CMK (cell line): Measurements from ENCODE around the gene LEFTY1.
"Not testable (repeated sequence)": the region's sequence is repeated elsewhere in the genome, so short reads cannot be mapped to it uniquely, and the experiment has no call there.

ENCODE experiments used
- DNase-seq: peaks from one replicate; pipeline ENCODE4 v3.0.0-alpha.2; 2010; ENCODE audit warnings: low read depth

Gene LEFTY1

GRCh38 chr1:225887554-225888288 lies 1.2 kb downstream of the LEFTY1 start:
- not testable (repeated sequence) for DNase-seq

GRCh38 chr1:225887030-225887314 lies 2.0 kb downstream of the LEFTY1 start:
- DNase-seq = no peak

GRCh38 chr1:225886159-225887029 lies 2.6 kb downstream of the LEFTY1 start:
- no peak for DNase-seq

- no peak for DNase-seq
Measured at GRCh38 chr1:225885336-225885735, 3.6 kb downstream of the LEFTY1 start.

GRCh38 chr1:225883616-225884265 lies 5.2 kb downstream of the LEFTY1 start:
- no peak for DNase-seq

- DNase-seq = no peak
Measured at GRCh38 chr1:225882694-225883615, 6.0 kb downstream of the LEFTY1 start.

GRCh38 chr1:225881959-225882693 lies 6.8 kb downstream of the LEFTY1 start, which contains the start of gene TMEM63A:
TSS of gene TMEM63A (minus strand) at chr1:225882380. CDS start at chr1:225877580, 4,800 bp downstream.
- peak; percentile 81 for DNase-seq

GRCh38 chr1:225881081-225881958 lies 7.6 kb downstream of the LEFTY1 start:
- DNase-seq = no peak

- no peak for DNase-seq
Measured at GRCh38 chr1:225880636-225881035, 8.3 kb downstream of the LEFTY1 start.

GRCh38 chr1:225880222-225880588 lies 8.7 kb downstream of the LEFTY1 start:
- no peak for DNase-seq

DNA sequence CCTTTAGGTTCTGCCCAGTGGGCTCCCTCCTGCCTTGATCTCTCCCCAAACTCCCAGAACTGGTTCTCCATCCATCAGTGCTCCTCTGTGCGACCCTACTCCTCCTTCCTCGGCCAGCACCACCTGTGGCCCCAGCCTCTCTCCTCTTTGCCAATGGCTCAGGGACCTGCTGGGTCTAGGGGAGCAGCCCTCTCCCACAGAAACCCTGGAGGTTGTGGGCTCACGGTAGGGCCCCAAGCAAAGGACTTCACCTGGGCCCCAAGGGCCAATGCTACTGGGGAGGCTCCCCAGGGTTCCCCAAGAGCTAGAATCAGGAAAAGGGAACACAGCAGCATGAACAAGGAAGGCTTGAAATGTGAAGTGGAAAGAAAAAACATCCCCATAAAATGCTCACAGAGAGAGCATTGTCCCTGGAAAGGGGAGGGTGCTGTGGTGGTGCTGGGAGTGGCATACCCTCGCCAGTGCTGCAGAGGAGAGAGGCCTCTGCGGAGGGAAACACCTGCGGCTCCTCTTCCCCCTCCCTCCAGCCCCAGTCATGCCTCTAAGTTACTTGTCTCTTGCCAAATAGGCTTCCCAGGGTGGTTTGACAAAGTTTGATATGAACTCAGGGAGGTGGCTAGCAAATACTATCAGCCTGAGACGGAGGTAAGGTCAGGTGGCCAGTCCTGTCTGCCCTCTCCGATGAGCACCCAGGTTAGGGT lies 9.3 kb downstream of the LEFTY1 start:
- DNase-seq = no peak

GRCh38 chr1:225878282-225878681 lies 10.7 kb downstream of the LEFTY1 start:
- DNase-seq = no peak

- no peak for DNase-seq
Measured at GRCh38 chr1:225877580-225877979, 11.4 kb downstream of the LEFTY1 start.

GRCh38 chr1:225876900-225877510 lies 11.9 kb downstream of the LEFTY1 start:
- DNase-seq = no peak

DNA sequence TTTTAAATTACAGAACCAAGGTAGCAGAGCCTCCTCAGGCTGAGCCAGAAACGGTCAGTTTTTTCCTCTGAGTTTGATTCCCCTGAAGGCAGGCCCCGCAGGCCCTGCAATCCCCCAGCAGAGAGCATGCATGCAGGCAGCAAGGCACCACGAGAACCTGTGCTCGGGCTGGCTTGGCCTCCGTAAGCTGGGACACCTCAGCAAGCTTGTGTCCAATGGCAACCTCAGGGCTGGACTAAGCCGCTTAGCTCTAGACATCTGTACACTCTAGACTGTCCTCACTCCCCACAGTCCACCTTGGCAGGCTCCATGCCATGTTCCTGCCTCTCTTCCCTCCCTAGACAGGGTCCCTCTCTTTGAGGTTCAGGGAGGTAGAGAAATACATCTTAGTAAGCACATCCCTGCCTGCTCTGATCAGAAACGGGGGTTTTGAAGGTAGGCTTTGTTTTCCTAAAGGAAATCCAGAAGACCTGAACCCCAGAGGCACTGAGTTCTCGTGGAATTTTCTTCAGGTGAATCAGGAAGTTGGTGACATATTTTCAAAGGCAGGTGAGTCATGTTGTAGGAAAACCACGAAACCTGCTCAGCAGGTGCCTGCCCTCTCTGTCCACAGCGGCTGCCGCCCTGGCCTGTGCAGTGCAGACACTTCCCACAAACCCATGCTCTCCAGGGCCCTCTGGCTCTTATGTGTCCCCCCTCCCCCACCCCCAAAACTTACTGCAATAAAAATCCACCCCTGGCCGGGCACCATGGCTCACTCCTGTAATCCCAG lies 13.7 kb downstream of the LEFTY1 start:
- DNase-seq = no peak

DNA sequence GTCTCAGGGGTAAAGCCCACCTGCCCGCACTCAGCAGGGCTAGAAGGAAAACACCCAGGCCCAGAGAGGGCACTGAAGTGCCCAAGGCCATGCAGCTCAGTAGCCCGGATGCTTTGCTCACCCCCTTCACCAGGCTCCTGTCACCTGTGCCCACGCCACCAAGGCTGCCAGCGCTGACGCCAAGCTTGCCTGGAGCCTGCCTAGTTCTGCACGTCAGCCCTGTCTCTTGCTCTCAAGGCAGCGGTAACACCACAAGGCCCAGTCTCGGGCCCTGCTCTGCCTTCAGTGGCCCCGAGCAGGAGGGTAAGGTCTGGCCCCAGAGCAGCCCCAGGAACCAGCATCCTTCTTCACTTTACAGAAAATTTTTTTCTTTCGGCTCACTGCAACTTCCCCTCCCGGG lies 14.5 kb downstream of the LEFTY1 start:
- no peak for DNase-seq

DNA sequence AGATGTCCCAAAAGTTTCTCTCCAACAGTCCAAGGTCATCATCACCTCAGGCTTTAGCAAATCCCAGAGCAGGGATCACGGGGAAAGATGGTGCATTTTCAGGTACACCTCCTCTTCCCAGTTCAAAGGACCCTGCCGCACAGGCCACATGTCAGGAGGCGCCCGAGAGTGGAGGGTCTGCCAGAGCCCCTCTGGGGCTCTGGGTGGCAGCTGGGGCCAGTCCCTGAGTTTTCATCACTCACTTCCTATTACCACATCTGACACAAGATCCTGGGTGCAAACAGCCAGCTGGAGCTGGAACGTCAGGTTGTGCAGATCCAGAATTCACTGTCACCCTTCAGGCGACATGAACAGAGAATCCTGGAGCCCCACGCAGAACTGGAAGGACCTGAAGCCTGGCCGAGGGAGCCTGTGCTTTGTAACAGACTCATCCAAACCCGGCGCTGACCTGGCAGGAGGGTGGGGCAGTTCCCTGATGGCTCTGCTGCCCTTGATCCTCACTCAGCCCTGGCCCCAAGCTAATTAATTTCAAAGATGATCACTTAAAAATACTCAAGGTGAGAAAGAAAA lies 15.6 kb downstream of the LEFTY1 start:
- no peak for DNase-seq

- DNase-seq = no peak
Measured at GRCh38 chr1:225872075-225872430, 16.9 kb downstream of the LEFTY1 start.
